ENCODE results near the gene RANBP1. TPM values are rescaled to one million over a fixed set of nuclear protein-coding genes. Genes with fewer than 3 reads are reported as not detected.
A peak's percentile ranks its signal among the peaks of the same experiment; 100 is the strongest.

Gene RANBP1
- total and polyA plus RNA-seq, 9 of the 15 experiments (the other 6 are each of a cell fraction or from before 2014, with no cell fraction given) = 162 to 2,891 (median 1,289) TPM

DNA sequence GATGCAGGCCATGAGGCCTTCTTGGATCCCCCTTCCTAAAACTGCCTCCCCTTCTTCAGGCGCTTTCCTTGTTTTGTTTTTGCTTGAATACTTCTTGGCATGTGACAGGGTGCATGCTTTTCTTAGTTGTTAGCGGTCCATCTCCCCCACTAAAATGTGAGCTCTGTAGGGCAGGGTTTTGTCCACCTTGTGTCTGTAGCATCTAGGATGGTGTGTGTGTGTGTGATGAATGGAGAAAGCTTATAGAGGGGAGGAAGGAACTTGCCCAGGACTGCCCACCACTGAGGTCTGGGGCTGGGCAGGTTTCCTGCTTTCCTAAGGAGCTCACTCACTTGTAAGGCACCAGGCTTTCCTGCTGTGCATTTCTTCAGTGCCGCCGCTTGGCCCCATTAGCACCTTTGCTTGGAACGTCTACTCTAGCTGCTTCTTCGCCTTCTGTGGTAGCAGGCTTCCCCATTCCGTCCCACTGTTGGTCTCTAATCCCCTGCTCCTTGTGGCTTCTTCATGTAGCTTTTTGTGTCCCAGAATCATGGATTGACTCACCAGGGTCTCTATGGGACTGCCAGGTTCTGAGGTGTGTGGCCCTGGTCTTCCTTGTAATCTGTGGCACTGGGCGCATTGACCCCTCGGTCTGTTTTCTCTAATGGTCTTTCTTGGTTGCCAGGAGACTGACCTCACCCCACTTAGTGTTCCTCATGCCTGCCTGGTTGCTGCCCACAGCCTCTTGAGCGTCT, 32.6 kb upstream of the RANBP1 start (continued):
- TF ChIP-seq, protein P1, sequence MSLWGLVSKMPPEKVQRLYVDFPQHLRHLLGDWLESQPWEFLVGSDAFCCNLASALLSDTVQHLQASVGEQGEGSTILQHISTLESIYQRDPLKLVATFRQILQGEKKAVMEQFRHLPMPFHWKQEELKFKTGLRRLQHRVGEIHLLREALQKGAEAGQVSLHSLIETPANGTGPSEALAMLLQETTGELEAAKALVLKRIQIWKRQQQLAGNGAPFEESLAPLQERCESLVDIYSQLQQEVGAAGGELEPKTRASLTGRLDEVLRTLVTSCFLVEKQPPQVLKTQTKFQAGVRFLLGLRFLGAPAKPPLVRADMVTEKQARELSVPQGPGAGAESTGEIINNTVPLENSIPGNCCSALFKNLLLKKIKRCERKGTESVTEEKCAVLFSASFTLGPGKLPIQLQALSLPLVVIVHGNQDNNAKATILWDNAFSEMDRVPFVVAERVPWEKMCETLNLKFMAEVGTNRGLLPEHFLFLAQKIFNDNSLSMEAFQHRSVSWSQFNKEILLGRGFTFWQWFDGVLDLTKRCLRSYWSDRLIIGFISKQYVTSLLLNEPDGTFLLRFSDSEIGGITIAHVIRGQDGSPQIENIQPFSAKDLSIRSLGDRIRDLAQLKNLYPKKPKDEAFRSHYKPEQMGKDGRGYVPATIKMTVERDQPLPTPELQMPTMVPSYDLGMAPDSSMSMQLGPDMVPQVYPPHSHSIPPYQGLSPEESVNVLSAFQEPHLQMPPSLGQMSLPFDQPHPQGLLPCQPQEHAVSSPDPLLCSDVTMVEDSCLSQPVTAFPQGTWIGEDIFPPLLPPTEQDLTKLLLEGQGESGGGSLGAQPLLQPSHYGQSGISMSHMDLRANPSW (CRISPR knock-in tag; IDR thresholded peaks at IDR 0.05) = no peak
- no peak for TF ChIP-seq MYC (IDR thresholded peaks at IDR 0.05; ENCODE audit: low read depth, low read length)
- TF ChIP-seq MYC (CRISPR knock-in tag; IDR thresholded peaks at IDR 0.05; ENCODE audit: borderline replicate concordance, low read depth) = no peak; the same call in 1 of the 2 replicates
- TF ChIP-seq MAFK (IDR thresholded peaks at IDR 0.05; ENCODE audit: low read length) = no peak
- TF ChIP-seq, protein P2, sequence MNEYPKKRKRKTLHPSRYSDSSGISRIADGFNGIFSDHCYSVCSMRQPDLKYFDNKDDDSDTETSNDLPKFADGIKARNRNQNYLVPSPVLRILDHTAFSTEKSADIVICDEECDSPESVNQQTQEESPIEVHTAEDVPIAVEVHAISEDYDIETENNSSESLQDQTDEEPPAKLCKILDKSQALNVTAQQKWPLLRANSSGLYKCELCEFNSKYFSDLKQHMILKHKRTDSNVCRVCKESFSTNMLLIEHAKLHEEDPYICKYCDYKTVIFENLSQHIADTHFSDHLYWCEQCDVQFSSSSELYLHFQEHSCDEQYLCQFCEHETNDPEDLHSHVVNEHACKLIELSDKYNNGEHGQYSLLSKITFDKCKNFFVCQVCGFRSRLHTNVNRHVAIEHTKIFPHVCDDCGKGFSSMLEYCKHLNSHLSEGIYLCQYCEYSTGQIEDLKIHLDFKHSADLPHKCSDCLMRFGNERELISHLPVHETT (CRISPR knock-in tag; conservative IDR thresholded peaks at IDR 0.05 in 1 of 2, IDR thresholded peaks at IDR 0.05 in 1 of 2) = no peak
- no peak for TF ChIP-seq SMAD2 (IDR thresholded peaks at IDR 0.05; ENCODE audit: low read depth, low read length)
- TF ChIP-seq ARHGAP35 (IDR thresholded peaks at IDR 0.05; ENCODE audit: partially characterized antibody) = no peak
- no peak for TF ChIP-seq PPARD (CRISPR knock-in tag; IDR thresholded peaks at IDR 0.05)
- TF ChIP-seq, protein P3, sequence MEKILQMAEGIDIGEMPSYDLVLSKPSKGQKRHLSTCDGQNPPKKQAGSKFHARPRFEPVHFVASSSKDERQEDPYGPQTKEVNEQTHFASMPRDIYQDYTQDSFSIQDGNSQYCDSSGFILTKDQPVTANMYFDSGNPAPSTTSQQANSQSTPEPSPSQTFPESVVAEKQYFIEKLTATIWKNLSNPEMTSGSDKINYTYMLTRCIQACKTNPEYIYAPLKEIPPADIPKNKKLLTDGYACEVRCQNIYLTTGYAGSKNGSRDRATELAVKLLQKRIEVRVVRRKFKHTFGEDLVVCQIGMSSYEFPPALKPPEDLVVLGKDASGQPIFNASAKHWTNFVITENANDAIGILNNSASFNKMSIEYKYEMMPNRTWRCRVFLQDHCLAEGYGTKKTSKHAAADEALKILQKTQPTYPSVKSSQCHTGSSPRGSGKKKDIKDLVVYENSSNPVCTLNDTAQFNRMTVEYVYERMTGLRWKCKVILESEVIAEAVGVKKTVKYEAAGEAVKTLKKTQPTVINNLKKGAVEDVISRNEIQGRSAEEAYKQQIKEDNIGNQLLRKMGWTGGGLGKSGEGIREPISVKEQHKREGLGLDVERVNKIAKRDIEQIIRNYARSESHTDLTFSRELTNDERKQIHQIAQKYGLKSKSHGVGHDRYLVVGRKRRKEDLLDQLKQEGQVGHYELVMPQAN (IDR thresholded peaks at IDR 0.05; ENCODE audit: borderline replicate concordance) = no peak
- TF ChIP-seq GATAD2B (IDR thresholded peaks at IDR 0.05; ENCODE audit: borderline replicate concordance) = no peak
- TF ChIP-seq TEAD1 (CRISPR knock-in tag; IDR thresholded peaks at IDR 0.05) = no peak
- TF ChIP-seq, protein P4, sequence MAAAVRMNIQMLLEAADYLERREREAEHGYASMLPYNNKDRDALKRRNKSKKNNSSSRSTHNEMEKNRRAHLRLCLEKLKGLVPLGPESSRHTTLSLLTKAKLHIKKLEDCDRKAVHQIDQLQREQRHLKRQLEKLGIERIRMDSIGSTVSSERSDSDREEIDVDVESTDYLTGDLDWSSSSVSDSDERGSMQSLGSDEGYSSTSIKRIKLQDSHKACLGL (CRISPR knock-in tag; IDR thresholded peaks at IDR 0.05; ENCODE audit: borderline replicate concordance, poor library complexity, severe bottlenecking) = no peak
- no peak for TF ChIP-seq ZNF174 (CRISPR knock-in tag; IDR thresholded peaks at IDR 0.05)
- TF ChIP-seq ZNF583 (CRISPR knock-in tag; IDR thresholded peaks at IDR 0.05) = 0 out of 2 replicates have a peak, but pooled peaks have one; percentile 27
- TF ChIP-seq FOSL1 (tag; conservative IDR thresholded peaks at IDR 0.05) = no peak
- peak; percentile 21 for TF ChIP-seq HNRNPLL (IDR thresholded peaks at IDR 0.05; ENCODE audit: low read depth, low read length, poor library complexity, severe bottlenecking)
- TF ChIP-seq NFYB (IDR thresholded peaks at IDR 0.05; ENCODE audit: extremely low read depth, insufficient read length) = no peak
- no peak for TF ChIP-seq ZNF766 (CRISPR knock-in tag; conservative IDR thresholded peaks at IDR 0.05)
- TF ChIP-seq, protein P5, sequence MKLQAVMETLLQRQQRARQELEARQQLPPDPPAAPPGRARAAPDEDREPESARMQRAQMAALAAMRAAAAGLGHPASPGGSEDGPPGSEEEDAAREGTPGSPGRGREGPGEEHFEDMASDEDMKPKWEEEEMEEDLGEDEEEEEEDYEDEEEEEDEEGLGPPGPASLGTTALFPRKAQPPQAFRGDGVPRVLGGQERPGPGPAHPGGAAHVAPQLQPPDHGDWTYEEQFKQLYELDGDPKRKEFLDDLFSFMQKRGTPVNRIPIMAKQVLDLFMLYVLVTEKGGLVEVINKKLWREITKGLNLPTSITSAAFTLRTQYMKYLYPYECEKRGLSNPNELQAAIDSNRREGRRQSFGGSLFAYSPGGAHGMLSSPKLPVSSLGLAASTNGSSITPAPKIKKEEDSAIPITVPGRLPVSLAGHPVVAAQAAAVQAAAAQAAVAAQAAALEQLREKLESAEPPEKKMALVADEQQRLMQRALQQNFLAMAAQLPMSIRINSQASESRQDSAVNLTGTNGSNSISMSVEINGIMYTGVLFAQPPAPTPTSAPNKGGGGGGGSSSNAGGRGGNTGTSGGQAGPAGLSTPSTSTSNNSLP (IDR thresholded peaks at IDR 0.05; ENCODE audit: borderline replicate concordance, low read depth, low read length) = no peak

Measured in K562 (cell line).